ENCODE results near the gene SORBS1. TPM values are rescaled to one million over a fixed set of nuclear protein-coding genes. Genes with fewer than 3 reads are reported as not detected.

Gene SORBS1
- polyA plus RNA-seq, 3 donors from 2014 or later, result 0.33 to 1.8 (median 0.82) TPM

- Mint-ChIP-seq H3K4me1 (no peaks in the 10 kb centered on the region), H3K9me3 (no peaks in the 10 kb centered on the region), H3K27me3 (ENCODE audit: low read depth in 3 of 3) (peaks cover 0 to 2% (median 0%) of the 10 kb centered on the region in 3 donors), H3K27ac (no peak overlapping the region), H3K4me3 (no peak overlapping the region), H3K36me3 (no peaks in the 10 kb centered on the region)
- DNase-seq, result no peak
Measured at GRCh38 chr10:95425592-95426465, 135.3 kb downstream of the SORBS1 start.

GRCh38 chr10:95423164-95424005 lies 137.8 kb downstream of the SORBS1 start:
- no peaks in the 10 kb centered on the region for H3K9me3 Mint-ChIP-seq
- H3K27ac Mint-ChIP-seq, result no peak overlapping the region
- DNase-seq, result no peak
- H3K4me3 Mint-ChIP-seq, result no peak overlapping the region
- no peaks in the 10 kb centered on the region for H3K4me1 Mint-ChIP-seq
- peaks cover 0 to 2% (median 0%) of the 10 kb centered on the region in 3 donors for H3K27me3 Mint-ChIP-seq (ENCODE audit: low read depth in 3 of 3)
- H3K36me3 Mint-ChIP-seq, result no peaks in the 10 kb centered on the region

GRCh38 chr10:95422233-95422632 lies 138.9 kb downstream of the SORBS1 start:
- Mint-ChIP-seq H3K27me3 (ENCODE audit: low read depth in 3 of 3) (no peaks in the 10 kb centered on the region), H3K4me3 (no peak overlapping the region), H3K4me1 (no peaks in the 10 kb centered on the region), H3K36me3 (no peaks in the 10 kb centered on the region), H3K27ac (no peak overlapping the region), H3K9me3 (no peaks in the 10 kb centered on the region)
- no peak for DNase-seq

GRCh38 chr10:95421782-95422181 lies 139.4 kb downstream of the SORBS1 start:
- Mint-ChIP-seq H3K4me3 (no peak overlapping the region), H3K36me3 (no peaks in the 10 kb centered on the region), H3K27ac (no peak overlapping the region), H3K27me3 (ENCODE audit: low read depth in 3 of 3) (no peaks in the 10 kb centered on the region), H3K4me1 (no peaks in the 10 kb centered on the region), H3K9me3 (no peaks in the 10 kb centered on the region)
- DNase-seq, result no peak

- H3K36me3 Mint-ChIP-seq, result no peaks in the 10 kb centered on the region
- no peaks in the 10 kb centered on the region for H3K4me1 Mint-ChIP-seq
- no peaks in the 10 kb centered on the region for H3K9me3 Mint-ChIP-seq
- H3K27me3 Mint-ChIP-seq (ENCODE audit: low read depth in 3 of 3), result peaks cover 0 to 2% (median 0%) of the 10 kb centered on the region in 3 donors
- DNase-seq, result no peak
- H3K4me3 Mint-ChIP-seq, result no peak overlapping the region
- no peak overlapping the region for H3K27ac Mint-ChIP-seq
Measured at GRCh38 chr10:95419399-95419798, 141.8 kb downstream of the SORBS1 start.

GRCh38 chr10:95416973-95417372 lies 144.2 kb downstream of the SORBS1 start:
- Mint-ChIP-seq H3K27me3 (ENCODE audit: low read depth in 3 of 3) (peaks cover 0 to 2% (median 0%) of the 10 kb centered on the region in 3 donors), H3K9me3 (no peaks in the 10 kb centered on the region), H3K36me3 (no peaks in the 10 kb centered on the region), H3K4me1 (no peaks in the 10 kb centered on the region), H3K27ac (no peak overlapping the region), H3K4me3 (no peak overlapping the region)
- no peak for DNase-seq

GRCh38 chr10:95416270-95416669 lies 144.9 kb downstream of the SORBS1 start:
- DNase-seq, result no peak
- H3K36me3 Mint-ChIP-seq, result no peaks in the 10 kb centered on the region
- H3K27me3 Mint-ChIP-seq (ENCODE audit: low read depth in 3 of 3), result peaks cover 0 to 2% (median 0%) of the 10 kb centered on the region in 3 donors
- H3K9me3 Mint-ChIP-seq, result no peaks in the 10 kb centered on the region
- no peaks in the 10 kb centered on the region for H3K4me1 Mint-ChIP-seq
- no peak overlapping the region for H3K27ac Mint-ChIP-seq
- H3K4me3 Mint-ChIP-seq, result no peak overlapping the region

GRCh38 chr10:95415621-95416031 lies 145.5 kb downstream of the SORBS1 start:
- H3K27me3 Mint-ChIP-seq (ENCODE audit: low read depth in 3 of 3), result peaks cover 0 to 4% (median 0%) of the 10 kb centered on the region in 3 donors
- H3K9me3 Mint-ChIP-seq, result no peaks in the 10 kb centered on the region
- no peaks in the 10 kb centered on the region for H3K36me3 Mint-ChIP-seq
- DNase-seq, result no peak
- no peak overlapping the region for H3K27ac Mint-ChIP-seq
- H3K4me1 Mint-ChIP-seq, result no peaks in the 10 kb centered on the region
- no peak overlapping the region for H3K4me3 Mint-ChIP-seq

GRCh38 chr10:95414844-95415485 lies 146.2 kb downstream of the SORBS1 start:
- H3K36me3 Mint-ChIP-seq, result no peaks in the 10 kb centered on the region
- H3K27ac Mint-ChIP-seq, result no peak overlapping the region
- H3K4me1 Mint-ChIP-seq, result no peaks in the 10 kb centered on the region
- DNase-seq, result no peak
- peaks cover 0 to 4% (median 0%) of the 10 kb centered on the region in 3 donors for H3K27me3 Mint-ChIP-seq (ENCODE audit: low read depth in 3 of 3)
- H3K9me3 Mint-ChIP-seq, result no peaks in the 10 kb centered on the region
- no peak overlapping the region for H3K4me3 Mint-ChIP-seq

GRCh38 chr10:95414016-95414830 lies 146.9 kb downstream of the SORBS1 start:
- Mint-ChIP-seq H3K36me3 (no peaks in the 10 kb centered on the region), H3K9me3 (no peaks in the 10 kb centered on the region), H3K27ac (no peak overlapping the region), H3K27me3 (ENCODE audit: low read depth in 3 of 3) (peaks cover 0 to 4% (median 0%) of the 10 kb centered on the region in 3 donors), H3K4me3 (no peak overlapping the region), H3K4me1 (no peaks in the 10 kb centered on the region)
- DNase-seq, result no peak

- no peaks in the 10 kb centered on the region for H3K36me3 Mint-ChIP-seq
- no peak for DNase-seq
- H3K4me1 Mint-ChIP-seq, result no peaks in the 10 kb centered on the region
- H3K27me3 Mint-ChIP-seq (ENCODE audit: low read depth in 3 of 3), result peaks cover 0 to 4% (median 1%) of the 10 kb centered on the region in 3 donors
- no peaks in the 10 kb centered on the region for H3K9me3 Mint-ChIP-seq
- no peak overlapping the region for H3K27ac Mint-ChIP-seq
- no peak overlapping the region for H3K4me3 Mint-ChIP-seq
Measured at GRCh38 chr10:95413588-95413987, 147.6 kb downstream of the SORBS1 start.

GRCh38 chr10:95411635-95412034 lies 149.5 kb downstream of the SORBS1 start:
- Mint-ChIP-seq H3K36me3 (no peaks in the 10 kb centered on the region), H3K4me3 (no peak overlapping the region), H3K27ac (no peak overlapping the region), H3K9me3 (no peaks in the 10 kb centered on the region), H3K4me1 (no peaks in the 10 kb centered on the region), H3K27me3 (ENCODE audit: low read depth in 3 of 3) (peaks cover 1 to 4% (median 2%) of the 10 kb centered on the region in 3 donors)
- DNase-seq, result no peak
